ENCODE data around the gene AMER2. TPM values are rescaled to one million over a fixed set of nuclear protein-coding genes. Genes with fewer than 3 reads are reported as not detected.

AMER2 gene
- total and polyA plus RNA-seq, 2 experiments from 2014 or later = 0.31 to 0.76 TPM

- DNase-seq (ENCODE audit: low spot score) (no peak), ATAC-seq (no peak)
- Histone ChIP-seq H3K9me2 (ENCODE audit: insufficient read depth) (no peaks in the 10 kb centered on the region), H3K4me2 (no peak overlapping the region), H2AFZ (no peak overlapping the region), H3F3A (replicated peaks; ENCODE audit: low read depth) (no peaks in the 10 kb centered on the region), H3K27me3 (ENCODE audit: insufficient read depth) (no peaks in the 10 kb centered on the region), H3K27ac (ENCODE audit: low read depth) (no peak overlapping the region), H3K36me3 (ENCODE audit: insufficient read depth) (no peaks in the 10 kb centered on the region), H3K4me3 (no peak overlapping the region), H3K4me1 (ENCODE audit: insufficient read depth) (peaks cover 12% of the 10 kb centered on the region), H3K79me2 (replicated peaks; ENCODE audit: insufficient read depth) (no peaks in the 10 kb centered on the region), H4K20me1 (replicated peaks; ENCODE audit: insufficient read depth) (no peaks in the 10 kb centered on the region)
- H3K27me3 Mint-ChIP-seq (ENCODE audit: insufficient read depth, low read depth, poor library complexity) = peaks cover 2% of the 10 kb centered on the region
- no peak overlapping the region for H3K4me3 Mint-ChIP-seq
- no peaks in the 10 kb centered on the region for H3K36me3 Mint-ChIP-seq (ENCODE audit: low read depth)
- peaks cover 11% of the 10 kb centered on the region for H3K4me1 Mint-ChIP-seq
- no peaks in the 10 kb centered on the region for H3K9me3 Mint-ChIP-seq
- no peak overlapping the region for H3K27ac Mint-ChIP-seq
- TF ChIP-seq CREB1 (CRISPR knock-in tag; IDR thresholded peaks at IDR 0.05; ENCODE audit: low read depth) (no peak), ETS1 (IDR thresholded peaks at IDR 0.05) (no peak), NANOG (IDR thresholded peaks at IDR 0.05; ENCODE audit: borderline replicate concordance) (no peak), EZH2 (IDR thresholded peaks at IDR 0.05; ENCODE audit: low read depth, unreplicated experiment) (no peak), EZH2phosphoT487 (IDR thresholded peaks at IDR 0.05; ENCODE audit: unreplicated experiment) (no peak), ZNF462 (CRISPR knock-in tag; IDR thresholded peaks at IDR 0.05) (no peak)
Measured at GRCh38 chr13:25215253-25215575, 43.1 kb upstream of the AMER2 start.

Data from GM23338 (cell line).